PFSK-1 (cell line): ENCODE measurements around the gene ARHGAP15.

Experiments used
- FOXP2 ChIP-seq: optimal IDR thresholded peaks from 2 replicates; pipeline ENCODE3; 2011; ENCODE audit warnings: borderline replicate concordance, control low read depth, inconsistent platforms; ENCODE audit not compliant: insufficient read depth; ENCODE audit errors: extremely low read length, extremely low read depth
- POLR2AphosphoS5 ChIP-seq: IDR thresholded peaks from 2 replicates; pipeline ENCODE4 v1.6.1; 2012; ENCODE audit warnings: low read depth, mild to moderate bottlenecking, control low read depth, low read length, moderate library complexity
- SIN3A ChIP-seq: IDR thresholded peaks from 2 replicates; pipeline ENCODE4 v1.6.1; 2012; ENCODE audit warnings: mild to moderate bottlenecking, low read length, moderate library complexity, borderline replicate concordance; ENCODE audit not compliant: insufficient read depth
- TAF1 ChIP-seq: IDR thresholded peaks from 2 replicates; pipeline ENCODE4 v1.6.1; 2012; ENCODE audit warnings: low read length, control low read depth, borderline replicate concordance; ENCODE audit not compliant: insufficient read depth
- TF ChIP-seq, protein P1 (sequence below), 2 experiments: IDR thresholded peaks; 2 replicates each; pipeline versions ENCODE4 v1.6.1 to v1.8.0; 2011 to 2012; ENCODE audit warnings: low read depth in 2 of 2, low read length in 2 of 2, control low read depth in 1 of 2, inconsistent platforms in 1 of 2, mild to moderate bottlenecking in 1 of 2, moderate library complexity in 1 of 2; ENCODE audit not compliant: insufficient read depth in 1 of 2

The ARHGAP15 gene

DNA sequence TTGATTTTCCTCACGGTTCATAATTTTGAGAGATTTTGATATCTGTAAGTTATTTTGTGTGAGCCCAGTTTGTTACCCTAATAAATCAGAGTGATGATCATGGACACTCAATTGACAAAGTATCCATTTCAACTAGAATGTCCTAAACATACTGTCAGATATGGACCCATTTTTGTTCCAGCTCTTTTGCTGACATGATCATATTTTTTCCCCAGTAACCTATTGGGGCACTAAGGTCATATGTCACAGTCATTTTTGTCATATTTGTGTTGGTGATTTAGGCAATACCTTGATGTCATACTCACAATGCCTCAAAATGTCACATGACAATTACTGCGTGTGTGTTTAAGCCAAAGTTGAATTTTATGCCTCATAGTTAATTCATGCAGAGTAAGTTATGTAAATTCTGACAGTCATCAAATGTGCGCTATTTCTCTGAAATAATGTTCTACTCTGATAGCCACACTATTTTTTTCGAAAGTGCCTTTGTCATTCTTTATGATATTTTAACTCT is 218.7 kb downstream of the ARHGAP15 start:
- TF ChIP-seq, protein P1, sequence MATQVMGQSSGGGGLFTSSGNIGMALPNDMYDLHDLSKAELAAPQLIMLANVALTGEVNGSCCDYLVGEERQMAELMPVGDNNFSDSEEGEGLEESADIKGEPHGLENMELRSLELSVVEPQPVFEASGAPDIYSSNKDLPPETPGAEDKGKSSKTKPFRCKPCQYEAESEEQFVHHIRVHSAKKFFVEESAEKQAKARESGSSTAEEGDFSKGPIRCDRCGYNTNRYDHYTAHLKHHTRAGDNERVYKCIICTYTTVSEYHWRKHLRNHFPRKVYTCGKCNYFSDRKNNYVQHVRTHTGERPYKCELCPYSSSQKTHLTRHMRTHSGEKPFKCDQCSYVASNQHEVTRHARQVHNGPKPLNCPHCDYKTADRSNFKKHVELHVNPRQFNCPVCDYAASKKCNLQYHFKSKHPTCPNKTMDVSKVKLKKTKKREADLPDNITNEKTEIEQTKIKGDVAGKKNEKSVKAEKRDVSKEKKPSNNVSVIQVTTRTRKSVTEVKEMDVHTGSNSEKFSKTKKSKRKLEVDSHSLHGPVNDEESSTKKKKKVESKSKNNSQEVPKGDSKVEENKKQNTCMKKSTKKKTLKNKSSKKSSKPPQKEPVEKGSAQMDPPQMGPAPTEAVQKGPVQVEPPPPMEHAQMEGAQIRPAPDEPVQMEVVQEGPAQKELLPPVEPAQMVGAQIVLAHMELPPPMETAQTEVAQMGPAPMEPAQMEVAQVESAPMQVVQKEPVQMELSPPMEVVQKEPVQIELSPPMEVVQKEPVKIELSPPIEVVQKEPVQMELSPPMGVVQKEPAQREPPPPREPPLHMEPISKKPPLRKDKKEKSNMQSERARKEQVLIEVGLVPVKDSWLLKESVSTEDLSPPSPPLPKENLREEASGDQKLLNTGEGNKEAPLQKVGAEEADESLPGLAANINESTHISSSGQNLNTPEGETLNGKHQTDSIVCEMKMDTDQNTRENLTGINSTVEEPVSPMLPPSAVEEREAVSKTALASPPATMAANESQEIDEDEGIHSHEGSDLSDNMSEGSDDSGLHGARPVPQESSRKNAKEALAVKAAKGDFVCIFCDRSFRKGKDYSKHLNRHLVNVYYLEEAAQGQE (IDR thresholded peaks at IDR 0.05; ENCODE audit: insufficient read depth in 1 of 2, low read depth in 2 of 2, low read length in 2 of 2) = no peak
- TF ChIP-seq SIN3A (no peak), TAF1 (no peak), FOXP2 (no peak), POLR2AphosphoS5 (no peak)

DNA sequence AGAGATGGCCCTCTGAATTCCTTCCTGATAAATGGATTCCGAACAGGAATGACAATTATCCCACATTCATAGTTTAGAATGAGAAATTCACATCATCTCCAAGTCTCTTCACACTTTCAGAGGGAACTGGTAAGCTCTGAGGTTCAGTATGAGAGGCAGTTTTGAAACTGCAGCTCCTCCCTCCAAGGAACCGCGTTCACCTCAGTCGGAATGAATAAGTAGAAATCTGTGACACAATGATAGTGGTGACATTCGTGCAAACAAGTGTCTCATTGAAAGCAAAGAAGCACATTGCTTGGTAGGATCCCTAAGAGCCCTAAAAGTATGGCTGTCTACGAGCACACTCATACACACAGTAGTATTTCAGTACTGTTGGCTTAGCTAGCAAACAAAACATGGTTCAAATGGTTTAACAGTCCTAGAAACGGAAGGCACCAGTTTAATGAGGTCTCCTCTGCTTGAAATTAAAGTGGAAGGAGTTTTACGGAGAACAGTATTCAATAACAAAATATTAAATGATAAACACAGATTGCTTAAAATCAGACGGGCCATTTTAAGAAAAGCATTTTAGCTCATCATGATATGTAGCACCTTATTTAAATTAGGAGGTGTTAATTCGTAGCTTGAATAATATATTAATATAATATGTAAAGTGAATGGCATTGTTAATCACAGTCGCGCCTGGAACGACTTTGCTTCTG is 225.0 kb downstream of the ARHGAP15 start:
- TF ChIP-seq TAF1 = no peak

DNA sequence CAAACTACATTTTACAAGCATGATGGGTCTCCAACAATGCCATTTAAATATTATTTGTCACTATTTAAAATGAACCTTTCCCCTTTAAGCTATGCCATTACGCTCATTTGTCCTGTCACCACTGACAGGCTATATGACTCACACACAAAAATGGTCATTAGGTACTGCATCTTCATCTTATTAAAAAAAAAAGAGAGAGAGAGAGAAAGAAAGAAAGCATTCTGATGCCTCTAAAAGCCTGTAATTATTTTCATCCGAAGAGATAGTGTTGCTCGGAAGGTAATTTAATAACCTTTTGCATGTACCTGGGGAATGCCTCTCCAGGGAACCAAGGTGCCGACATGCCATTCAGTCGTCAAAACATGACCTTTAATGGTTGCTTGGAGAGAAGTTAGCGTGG is 226.7 kb downstream of the ARHGAP15 start:
- TF ChIP-seq, protein P1 (IDR thresholded peaks at IDR 0.05; ENCODE audit: insufficient read depth in 1 of 2, low read depth in 2 of 2, low read length in 2 of 2) = no peak
- TF ChIP-seq TAF1 (no peak), POLR2AphosphoS5 (no peak), SIN3A (no peak), FOXP2 (no peak)

DNA sequence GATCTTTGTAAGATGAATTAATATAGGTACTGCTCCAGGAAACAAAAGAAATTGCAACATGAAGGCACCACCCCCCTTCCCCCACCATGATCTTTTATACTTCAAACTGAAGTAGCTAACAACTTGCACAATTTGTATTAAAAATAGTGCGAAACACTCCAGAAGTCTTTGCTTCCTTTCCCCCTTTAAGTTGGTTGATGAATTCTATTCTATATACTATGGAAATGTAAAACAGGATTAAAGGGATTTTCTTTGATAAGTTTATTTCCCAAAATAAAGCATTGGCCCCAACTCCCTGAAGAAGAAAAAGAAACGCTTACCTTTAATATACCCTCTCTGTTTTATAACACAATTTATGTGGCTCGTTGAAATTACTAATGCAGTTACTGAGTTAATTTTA is 227.1 kb downstream of the ARHGAP15 start:
- TF ChIP-seq SIN3A (no peak), POLR2AphosphoS5 (no peak), FOXP2 (no peak), TAF1 (no peak)
- TF ChIP-seq, protein P1 (IDR thresholded peaks at IDR 0.05; ENCODE audit: insufficient read depth in 1 of 2, low read depth in 2 of 2, low read length in 2 of 2) = no peak

DNA sequence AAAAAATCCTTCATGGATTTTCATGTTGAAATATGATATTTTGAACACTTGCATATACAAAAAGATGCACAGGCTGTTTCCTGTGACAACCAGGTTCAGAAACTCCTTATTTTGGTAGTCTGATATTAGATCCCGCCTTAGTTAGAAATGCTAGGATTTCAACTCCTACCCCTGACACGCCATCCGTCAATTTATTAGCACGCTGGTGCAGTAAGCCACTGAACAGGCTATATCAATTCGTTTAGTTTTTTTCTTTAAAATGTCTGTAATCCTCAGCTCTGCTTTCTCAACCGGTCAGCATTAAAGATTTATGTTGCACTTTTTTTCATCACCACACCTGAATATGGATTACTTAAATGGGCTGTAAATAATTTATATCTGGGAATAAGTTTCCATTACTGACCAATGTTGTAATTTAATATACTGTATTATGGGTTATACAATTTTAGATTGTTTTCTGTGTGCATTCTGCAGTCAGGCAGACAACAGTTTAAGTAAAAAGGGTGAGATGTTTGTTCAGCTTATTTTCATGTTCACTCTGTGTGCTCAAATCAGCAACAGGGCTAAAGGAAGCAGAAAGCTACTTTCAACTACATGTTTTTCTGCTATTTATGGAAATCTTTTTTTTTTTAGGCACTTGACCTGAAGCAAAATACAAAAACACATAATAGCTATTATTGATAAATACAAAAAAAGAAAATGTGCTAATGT is 227.7 kb downstream of the ARHGAP15 start:
- TF ChIP-seq, protein P1 (IDR thresholded peaks at IDR 0.05; ENCODE audit: insufficient read depth in 1 of 2, low read depth in 2 of 2, low read length in 2 of 2) = no peak
- TF ChIP-seq TAF1 = no peak
- TF ChIP-seq FOXP2 = no peak
- TF ChIP-seq SIN3A = no peak
- no peak for TF ChIP-seq POLR2AphosphoS5
